Naive thymus-derived CD8-positive, alpha-beta T cell (primary cell): ENCODE data around the gene ETV3. TPM values are rescaled to one million over a fixed set of nuclear protein-coding genes. Genes with fewer than 3 reads are reported as not detected.
"Not testable (repeated sequence)": the region's sequence is repeated elsewhere in the genome, so short reads cannot be mapped to it uniquely, and the experiment has no call there.

ENCODE experiments used
- ATAC-seq, 2 donors: fragments of 150-1000 bp; cut with Tn5 transposase in 1 of 2; sonication (Bioruptor Pico), chemical (Tn5 transposase) in 1 of 2; 1 replicate in 1 of 2; 2 replicates in 1 of 2; pipeline ENCODE4 v1.10.0; 2021; ENCODE audit warnings: mild to moderate bottlenecking in 2 of 2, moderate library complexity in 2 of 2
- POLR2A ChIA-PET: fragments of 350-600 bp; sonication (Branson Sonifier 250); formaldehyde crosslinking; loops from one replicate; lab custom pipeline; 2021; ENCODE audit warnings: antibody characterized with exemption; lab: Charles Lee
- DNase-seq, 10 donors: peaks; one replicate each; pipeline versions ENCODE4 v3.0.0 to v3.0.0-alpha.2; 2020 to 2022
- H3K27ac Mint-ChIP-seq, 10 donors: one replicate each; pipeline ENCODE4 v1.8.0; 2020 to 2022; ENCODE audit warnings: mild to moderate bottlenecking in 10 of 10, mixed read lengths in 10 of 10, moderate library complexity in 4 of 10, inconsistent platforms in 1 of 10
- H3K27me3 Mint-ChIP-seq, 5 donors: one replicate each; pipeline ENCODE4 v1.8.0; 2021 to 2022; ENCODE audit warnings: mixed read lengths in 5 of 5
- H3K36me3 Mint-ChIP-seq, 3 donors: one replicate each; pipeline ENCODE4 v1.8.0; 2020 to 2022; ENCODE audit warnings: mixed read lengths in 3 of 3, mild to moderate bottlenecking in 2 of 3, inconsistent platforms in 1 of 3
- H3K4me1 Mint-ChIP-seq, 4 donors: one replicate each; pipeline ENCODE4 v1.8.0; 2021 to 2022; ENCODE audit warnings: mixed read lengths in 4 of 4
- H3K4me3 Mint-ChIP-seq, 10 donors: one replicate each; pipeline ENCODE4 v1.8.0; 2020 to 2022; ENCODE audit warnings: mild to moderate bottlenecking in 10 of 10, mixed read lengths in 10 of 10, moderate library complexity in 6 of 10, inconsistent platforms in 1 of 10
- H3K9me3 Mint-ChIP-seq, 9 donors: one replicate each; pipeline ENCODE4 v1.8.0; 2020 to 2022; ENCODE audit warnings: mixed read lengths in 9 of 9, mild to moderate bottlenecking in 3 of 9, inconsistent platforms in 1 of 9, moderate library complexity in 1 of 9
- polyA plus RNA-seq, 3 donors: library from polyadenylated mRNA; unstranded; fragments of 300-500 nt; fragmentation: Illumina TruSeq; gene quantifications; one replicate each; pipeline ENCODE4 v1.2.3, GENCODE V29; 2021
- total RNA-seq, 8 experiments: library from RNA in 2 of 8; stranded (reverse) in 2 of 8; gene quantifications; one replicate each; pipeline ENCODE4 v1.2.3 and lab custom pipeline; 2021 to 2026

ETV3 gene
- total and polyA plus RNA-seq, 5 experiments from 2014 or later, result 3.5 to 29.8 (median 16.4) TPM

- H3K4me1 Mint-ChIP-seq, ATAC-seq, H3K36me3 Mint-ChIP-seq, H3K9me3 Mint-ChIP-seq, H3K27ac Mint-ChIP-seq, DNase-seq, H3K4me3 Mint-ChIP-seq, POLR2A ChIA-PET: not testable (repeated sequence)
- peaks cover 1 to 32% (median 17%) of the 10 kb centered on the region in 5 donors for H3K27me3 Mint-ChIP-seq
Observed at GRCh38 chr1:157172591-157172990, 34.4 kb upstream of the ETV3 start.

GRCh38 chr1:157171903-157172503 is 33.8 kb upstream of the ETV3 start:
- ATAC-seq, H3K9me3 Mint-ChIP-seq, POLR2A ChIA-PET, H3K4me1 Mint-ChIP-seq, H3K27ac Mint-ChIP-seq, DNase-seq, H3K36me3 Mint-ChIP-seq, H3K4me3 Mint-ChIP-seq: not testable (repeated sequence)
- H3K27me3 Mint-ChIP-seq, result peaks cover 1 to 35% (median 15%) of the 10 kb centered on the region in 5 donors

- POLR2A ChIA-PET, result no interaction called here
- Mint-ChIP-seq H3K27me3 (peaks cover 1 to 25% (median 10%) of the 10 kb centered on the region in 5 donors), H3K27ac (no peak overlapping the region), H3K9me3 (no peaks in the 10 kb centered on the region), H3K4me1 (peaks cover 0 to 2% (median 0%) of the 10 kb centered on the region in 4 donors), H3K36me3 (no peaks in the 10 kb centered on the region), H3K4me3 (no peak overlapping the region)
- ATAC-seq (no peak), DNase-seq (peak in 1 of 10 donors; percentile 23)
Observed at GRCh38 chr1:157170677-157171515, 32.7 kb upstream of the ETV3 start.

DNA sequence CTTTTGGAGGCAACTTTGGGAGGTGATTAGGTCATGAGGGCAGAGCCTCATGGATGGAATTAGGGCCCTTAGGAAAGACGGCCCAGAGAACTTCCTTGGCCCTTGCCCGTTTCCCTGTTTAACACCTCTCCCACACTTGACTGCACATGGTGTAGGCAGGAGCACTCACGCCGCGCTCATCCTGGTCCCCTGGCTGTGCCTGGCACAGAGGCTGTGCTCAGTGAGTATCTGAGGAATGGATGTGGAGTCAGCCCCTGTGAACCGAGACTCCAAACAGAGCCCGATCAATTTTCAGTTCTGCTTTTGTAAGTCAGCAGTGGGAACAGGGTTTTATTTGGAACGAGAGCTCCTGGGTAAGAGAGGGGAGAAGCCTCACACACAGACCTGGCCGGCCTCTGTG is 29.8 kb upstream of the ETV3 start:
- no peak overlapping the region for H3K4me3 Mint-ChIP-seq
- ATAC-seq (no peak), DNase-seq (no peak)
- POLR2A ChIA-PET, result no interaction called here
- H3K9me3 Mint-ChIP-seq, result no peaks in the 10 kb centered on the region
- peaks cover 4 to 8% (median 6%) of the 10 kb centered on the region in 4 donors for H3K4me1 Mint-ChIP-seq
- no peaks in the 10 kb centered on the region for H3K36me3 Mint-ChIP-seq
- peaks cover 5 to 35% (median 15%) of the 10 kb centered on the region in 5 donors for H3K27me3 Mint-ChIP-seq
- H3K27ac Mint-ChIP-seq, result no peak overlapping the region

GRCh38 chr1:157167437-157167836 is 29.2 kb upstream of the ETV3 start:
- no peak overlapping the region for H3K4me3 Mint-ChIP-seq
- DNase-seq (no peak), ATAC-seq (no peak)
- peaks cover 4 to 8% (median 6%) of the 10 kb centered on the region in 4 donors for H3K4me1 Mint-ChIP-seq
- peaks cover 5 to 35% (median 15%) of the 10 kb centered on the region in 5 donors for H3K27me3 Mint-ChIP-seq
- H3K36me3 Mint-ChIP-seq, result no peaks in the 10 kb centered on the region
- POLR2A ChIA-PET, result no interaction called here
- no peaks in the 10 kb centered on the region for H3K9me3 Mint-ChIP-seq
- no peak overlapping the region for H3K27ac Mint-ChIP-seq

GRCh38 chr1:157166590-157166989 is 28.4 kb upstream of the ETV3 start:
- no peak for ATAC-seq
- Mint-ChIP-seq H3K27ac (no peak overlapping the region), H3K9me3 (no peaks in the 10 kb centered on the region), H3K36me3 (no peaks in the 10 kb centered on the region), H3K27me3 (peaks cover 5 to 35% (median 15%) of the 10 kb centered on the region in 5 donors), H3K4me3 (no peak overlapping the region), H3K4me1 (peaks cover 4 to 8% (median 6%) of the 10 kb centered on the region in 4 donors)
- POLR2A ChIA-PET, result no interaction called here
- DNase-seq, result no peak

DNA sequence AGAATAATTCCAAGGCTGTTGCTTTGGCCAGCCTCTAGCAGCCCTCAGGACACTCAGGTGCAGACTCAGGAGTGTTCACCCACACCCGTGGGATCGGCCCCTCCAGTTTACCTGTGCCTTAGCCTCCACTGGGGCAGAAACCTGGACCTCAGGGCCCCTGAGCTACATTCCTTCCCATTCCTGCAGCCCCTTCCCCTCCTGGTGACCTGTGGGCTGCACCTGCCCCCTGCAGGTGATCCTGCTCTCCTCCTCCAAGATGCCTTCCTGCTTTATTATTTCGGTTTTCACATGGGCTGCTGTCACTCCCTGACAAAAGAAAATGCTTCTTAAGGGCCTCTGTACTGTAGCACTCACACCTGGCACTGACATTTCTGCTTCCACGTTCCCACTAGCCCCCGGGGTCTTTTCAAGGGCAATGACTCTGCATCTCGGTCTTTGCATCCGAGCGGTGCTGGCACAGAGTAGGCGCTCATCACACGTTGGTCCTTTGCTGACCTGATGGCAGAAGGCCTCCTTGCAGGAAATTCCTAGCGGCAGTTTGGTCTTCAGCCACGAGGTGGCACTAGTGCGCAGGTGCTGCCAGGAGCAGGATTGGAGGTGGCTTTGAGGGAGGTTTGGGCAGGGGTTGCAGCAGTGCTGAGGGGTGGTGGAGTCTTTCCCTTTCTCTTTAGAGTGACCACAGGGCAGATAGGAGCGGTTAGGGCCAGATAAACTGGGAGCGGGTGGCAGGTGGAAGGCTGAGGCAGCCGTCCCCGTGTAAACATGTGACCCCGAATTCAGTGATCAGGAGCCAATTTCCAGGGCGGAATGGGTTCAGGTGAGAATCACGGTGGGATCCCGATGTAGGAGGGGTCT is 25.3 kb upstream of the ETV3 start:
- ATAC-seq, result peak; percentile 57 to 76
- Mint-ChIP-seq H3K27me3 (peaks cover 4 to 22% (median 10%) of the 10 kb centered on the region in 5 donors), H3K27ac (peak overlapping the region in 2 of 10 donors; percentile 16 to 32), H3K4me1 (peaks cover 4 to 8% (median 6%) of the 10 kb centered on the region in 4 donors), H3K36me3 (no peaks in the 10 kb centered on the region), H3K4me3 (peak overlapping the region in 7 of 10 donors; percentile 33 to 69 (median 48)), H3K9me3 (no peaks in the 10 kb centered on the region)
- DNase-seq, result peak; percentile 40 to 79 (median 63)
- POLR2A ChIA-PET, result no interaction called here

- POLR2A ChIA-PET, result no interaction called here
- Mint-ChIP-seq H3K4me3 (no peak overlapping the region), H3K27ac (no peak overlapping the region), H3K9me3 (no peaks in the 10 kb centered on the region), H3K36me3 (no peaks in the 10 kb centered on the region), H3K27me3 (peaks cover 4 to 26% (median 16%) of the 10 kb centered on the region in 5 donors), H3K4me1 (peaks cover 4 to 8% (median 6%) of the 10 kb centered on the region in 4 donors)
- no peak for ATAC-seq
- DNase-seq, result no peak
Observed at GRCh38 chr1:157162345-157162744, 24.1 kb upstream of the ETV3 start.

DNA sequence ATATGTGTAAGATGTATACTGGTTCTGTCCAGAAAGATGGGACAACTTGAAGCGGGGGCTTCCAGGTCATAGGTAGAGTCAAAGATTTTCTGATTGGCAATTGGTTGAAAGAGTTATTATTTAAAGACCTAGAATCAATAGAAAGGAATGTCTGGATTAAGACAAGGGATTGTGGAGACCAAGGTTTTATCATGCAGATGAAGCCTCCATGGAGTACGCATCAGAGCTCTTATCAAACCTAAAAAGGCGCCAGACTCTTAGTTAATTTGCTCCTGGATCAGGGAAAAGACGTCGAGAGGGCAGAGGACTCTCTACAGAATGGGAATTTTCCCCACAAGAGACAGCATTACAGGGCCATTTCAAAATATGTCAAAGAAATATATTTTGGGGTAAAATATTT is 23.7 kb upstream of the ETV3 start:
- Mint-ChIP-seq H3K4me1 (peaks cover 4 to 8% (median 6%) of the 10 kb centered on the region in 4 donors), H3K36me3 (no peaks in the 10 kb centered on the region), H3K27ac (no peak overlapping the region), H3K27me3 (peaks cover 4 to 24% (median 16%) of the 10 kb centered on the region in 5 donors), H3K9me3 (no peaks in the 10 kb centered on the region), H3K4me3 (no peak overlapping the region)
- POLR2A ChIA-PET, result no interaction called here
- ATAC-seq (no peak), DNase-seq (no peak)

- ATAC-seq, result no peak
Observed at GRCh38 chr1:157158967-157159366, 20.8 kb upstream of the ETV3 start.

GRCh38 chr1:157157501-157158190 is 19.5 kb upstream of the ETV3 start:
- Mint-ChIP-seq H3K4me3 (no peak overlapping the region), H3K27ac (peak overlapping the region in 1 of 10 donors; percentile 66)
- POLR2A ChIA-PET, result interaction anchor here (3.5 kb wide), 1 partner anchor 67 kb away, joined by 22 read pairs; no protein-coding TSS in a partner anchor

More at GRCh38 chr1:157158967-157159366, 20.8 kb upstream of the ETV3 start:
- H3K27me3 Mint-ChIP-seq, result peaks cover 9 to 29% (median 23%) of the 10 kb centered on the region in 5 donors
- no peak overlapping the region for H3K27ac Mint-ChIP-seq
- no peak for DNase-seq
- H3K36me3 Mint-ChIP-seq, result no peaks in the 10 kb centered on the region
- no peaks in the 10 kb centered on the region for H3K9me3 Mint-ChIP-seq
- no peak overlapping the region for H3K4me3 Mint-ChIP-seq
- peaks cover 9 to 23% (median 19%) of the 10 kb centered on the region in 4 donors for H3K4me1 Mint-ChIP-seq
- POLR2A ChIA-PET, result no interaction called here

More at GRCh38 chr1:157157501-157158190, 19.5 kb upstream of the ETV3 start:
- ATAC-seq, result no peak
- no peaks in the 10 kb centered on the region for H3K36me3 Mint-ChIP-seq
- no peak for DNase-seq
- no peaks in the 10 kb centered on the region for H3K9me3 Mint-ChIP-seq
- H3K4me1 Mint-ChIP-seq, result peaks cover 10 to 22% (median 20%) of the 10 kb centered on the region in 4 donors
- H3K27me3 Mint-ChIP-seq, result peaks cover 5 to 20% (median 19%) of the 10 kb centered on the region in 5 donors
